ENCODE results near the gene PLA2G15.
A peak's percentile ranks its signal among the peaks of the same experiment; 100 is the strongest.

The PLA2G15 gene

DNA sequence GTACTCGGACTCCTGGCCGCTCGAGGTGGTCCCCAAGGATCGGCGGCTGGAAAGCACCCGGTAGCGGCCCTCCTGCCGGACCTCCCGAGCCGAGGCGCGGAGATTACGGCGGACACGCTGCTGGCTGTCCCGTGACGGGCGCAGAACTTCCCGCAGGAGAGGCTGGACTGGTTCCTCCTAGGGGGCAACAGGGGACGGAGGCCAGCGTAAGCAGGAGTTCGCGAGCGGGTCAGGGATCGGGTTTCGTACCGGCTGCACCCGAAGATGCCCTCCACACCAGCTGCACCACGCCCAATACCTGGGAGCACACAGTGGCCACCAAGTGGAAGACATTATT lies 65.2 kb downstream of the PLA2G15 start:
- H3K4me3 ChIP-seq (ENCODE audit: low read length), result peak overlapping the region; percentile 95
- TF ChIP-seq, protein P1, sequence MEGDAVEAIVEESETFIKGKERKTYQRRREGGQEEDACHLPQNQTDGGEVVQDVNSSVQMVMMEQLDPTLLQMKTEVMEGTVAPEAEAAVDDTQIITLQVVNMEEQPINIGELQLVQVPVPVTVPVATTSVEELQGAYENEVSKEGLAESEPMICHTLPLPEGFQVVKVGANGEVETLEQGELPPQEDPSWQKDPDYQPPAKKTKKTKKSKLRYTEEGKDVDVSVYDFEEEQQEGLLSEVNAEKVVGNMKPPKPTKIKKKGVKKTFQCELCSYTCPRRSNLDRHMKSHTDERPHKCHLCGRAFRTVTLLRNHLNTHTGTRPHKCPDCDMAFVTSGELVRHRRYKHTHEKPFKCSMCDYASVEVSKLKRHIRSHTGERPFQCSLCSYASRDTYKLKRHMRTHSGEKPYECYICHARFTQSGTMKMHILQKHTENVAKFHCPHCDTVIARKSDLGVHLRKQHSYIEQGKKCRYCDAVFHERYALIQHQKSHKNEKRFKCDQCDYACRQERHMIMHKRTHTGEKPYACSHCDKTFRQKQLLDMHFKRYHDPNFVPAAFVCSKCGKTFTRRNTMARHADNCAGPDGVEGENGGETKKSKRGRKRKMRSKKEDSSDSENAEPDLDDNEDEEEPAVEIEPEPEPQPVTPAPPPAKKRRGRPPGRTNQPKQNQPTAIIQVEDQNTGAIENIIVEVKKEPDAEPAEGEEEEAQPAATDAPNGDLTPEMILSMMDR (conservative IDR thresholded peaks at IDR 0.05; ENCODE audit: low read depth, low read length), result no peak
- no peak for DNase-seq (ENCODE audit: low read depth)
